H1 (cell line): ENCODE data around the gene AGFG2. TPM values are rescaled to one million over a fixed set of nuclear protein-coding genes. Genes with fewer than 3 reads are reported as not detected.
A peak's percentile ranks its signal among the peaks of the same experiment; 100 is the strongest.

Experiments used
- BACH1 ChIP-seq: IDR thresholded peaks from 2 replicates; pipeline ENCODE4 v1.6.1; 2012; ENCODE audit warnings: low read length, improper control_type of control experiment
- CTCF ChIP-seq, 3 experiments: IDR thresholded peaks; 1 replicate in 2 of 3; 2 replicates in 1 of 3; pipeline versions ENCODE4 v1.5.1 to v1.6.1; 2011; ENCODE audit warnings: low read length in 3 of 3, mild to moderate bottlenecking in 3 of 3, inconsistent platforms in 2 of 3, low read depth in 1 of 3, moderate library complexity in 1 of 3; ENCODE audit not compliant: insufficient read depth in 1 of 3; ENCODE audit errors: control extremely low read depth in 1 of 3
- FOSL1 ChIP-seq: IDR thresholded peaks from 2 replicates; pipeline ENCODE4 v1.6.1; 2011; ENCODE audit warnings: mild to moderate bottlenecking, low read depth, low read length, moderate library complexity; ENCODE audit not compliant: insufficient read depth
- KDM1A ChIP-seq: fragments of 200-600, 300-600 bp; sonication (generic); IDR thresholded peaks from 2 replicates; pipeline ENCODE4 v1.7.1; 2016; ENCODE audit warnings: mild to moderate bottlenecking, low read length, borderline replicate concordance
- RNF2 ChIP-seq: fragments of 200-900, 300-1000 bp; sonication (generic); IDR thresholded peaks from 2 replicates; pipeline ENCODE4 v1.7.1; 2016; ENCODE audit warnings: borderline replicate concordance, low read depth, mild to moderate bottlenecking, antibody characterized with exemption, low read length; ENCODE audit not compliant: poor library complexity, severe bottlenecking; ENCODE audit errors: missing control alignments
- ZNF274 ChIP-seq: IDR thresholded peaks from 2 replicates; pipeline ENCODE4 v1.7.0; 2012; ENCODE audit warnings: low read length, borderline replicate concordance; ENCODE audit errors: extremely low read depth
- polyA plus RNA-seq, 7 experiments: library from polyadenylated mRNA; depleted of rRNA in 3 of 7; stranded (reverse) in 5 of 7; unstranded in 2 of 7; fragments of >200 nt in 5 of 7; fragments of 200-250 nt in 2 of 7; gene quantifications; 1 replicate in 5 of 7; 2 replicates in 1 of 7; 4 replicates in 1 of 7; pipeline versions ENCODE4 v1.2.1 to v1.2.3, GENCODE V29; 2011 to 2013; ENCODE audit warnings: missing spikeins in 2 of 7, mixed read lengths in 2 of 7
- total RNA-seq: library from RNA; stranded (reverse); fragmentation: NEBNext Ultra II Directional; extraction: Animal tissue kit (Norgen Biotek cat#: 25700); gene quantifications from 2 replicates; pipeline ENCODE4 v1.2.1, GENCODE V29; 2021
- TF ChIP-seq, protein P1 (sequence below): IDR thresholded peaks from 2 replicates; pipeline ENCODE4 v1.6.1; 2012; ENCODE audit warnings: low read length, inconsistent platforms

AGFG2 gene
- total and polyA plus RNA-seq, 2 of the 8 experiments (the other 6 are each of a cell fraction or from before 2014, with no cell fraction given) = 7.6 to 11.2 TPM

DNA sequence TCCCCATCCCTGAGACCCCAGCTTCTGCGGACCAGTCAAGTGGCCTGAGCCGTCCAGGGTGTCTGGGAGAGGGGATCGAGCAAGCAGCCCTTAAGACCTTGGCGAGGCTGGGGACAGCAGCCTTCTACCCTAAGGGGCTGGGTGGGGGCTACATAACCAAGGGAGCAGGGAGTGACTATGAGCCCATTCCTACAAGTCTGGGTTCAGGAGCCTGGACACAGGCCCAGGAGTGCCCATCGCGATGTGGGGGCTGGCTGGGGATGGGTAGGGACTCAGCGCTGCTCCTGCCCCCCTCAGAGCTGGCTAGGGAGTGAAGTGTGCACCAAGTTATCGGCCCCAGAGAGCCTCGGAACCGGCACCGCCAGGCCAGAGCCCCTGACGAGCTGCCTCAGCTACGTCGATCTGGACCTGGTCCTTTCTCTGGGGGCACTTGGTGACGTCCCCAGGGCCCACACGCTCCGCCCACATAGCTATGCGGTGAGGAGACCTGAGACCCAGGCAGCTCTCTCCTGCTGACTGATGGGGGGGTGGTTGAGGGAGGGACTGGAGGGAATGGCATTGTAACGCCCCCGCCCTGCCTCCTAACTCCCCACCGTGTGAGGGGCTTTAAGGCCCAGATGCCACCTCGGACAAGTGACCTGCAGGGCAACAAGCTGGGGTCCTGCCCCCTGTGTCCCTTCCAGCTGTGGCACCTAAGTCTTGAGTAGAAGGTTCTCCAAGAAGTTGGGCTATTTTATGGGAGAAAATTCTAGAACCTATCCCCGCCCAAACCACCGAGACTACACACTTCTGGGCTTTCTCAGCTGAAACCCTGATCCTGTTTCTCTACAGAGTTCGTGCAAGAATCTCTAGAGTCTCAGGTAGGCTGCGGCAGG is 32.2 kb downstream of the AGFG2 start (continued):
- TF ChIP-seq BACH1 (no peak), KDM1A (no peak), FOSL1 (0 out of 2 replicates have a peak, but pooled peaks have one; percentile 57), CTCF (IDR thresholded peaks at IDR 0.05; ENCODE audit: control extremely low read depth in 1 of 3, insufficient read depth in 1 of 3, low read depth in 1 of 3, low read length in 3 of 3) (no peak), ZNF274 (no peak), RNF2 (no peak)
- TF ChIP-seq, protein P1, sequence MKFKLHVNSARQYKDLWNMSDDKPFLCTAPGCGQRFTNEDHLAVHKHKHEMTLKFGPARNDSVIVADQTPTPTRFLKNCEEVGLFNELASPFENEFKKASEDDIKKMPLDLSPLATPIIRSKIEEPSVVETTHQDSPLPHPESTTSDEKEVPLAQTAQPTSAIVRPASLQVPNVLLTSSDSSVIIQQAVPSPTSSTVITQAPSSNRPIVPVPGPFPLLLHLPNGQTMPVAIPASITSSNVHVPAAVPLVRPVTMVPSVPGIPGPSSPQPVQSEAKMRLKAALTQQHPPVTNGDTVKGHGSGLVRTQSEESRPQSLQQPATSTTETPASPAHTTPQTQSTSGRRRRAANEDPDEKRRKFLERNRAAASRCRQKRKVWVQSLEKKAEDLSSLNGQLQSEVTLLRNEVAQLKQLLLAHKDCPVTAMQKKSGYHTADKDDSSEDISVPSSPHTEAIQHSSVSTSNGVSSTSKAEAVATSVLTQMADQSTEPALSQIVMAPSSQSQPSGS = no peak
